ENCODE results near the gene ZNF845. TPM values are rescaled to one million over a fixed set of nuclear protein-coding genes. Genes with fewer than 3 reads are reported as not detected.

ZNF845 gene
- total RNA-seq (ENCODE audit: low replicate concordance), result 6.0 and 7.1 TPM in 2 replicates

DNA sequence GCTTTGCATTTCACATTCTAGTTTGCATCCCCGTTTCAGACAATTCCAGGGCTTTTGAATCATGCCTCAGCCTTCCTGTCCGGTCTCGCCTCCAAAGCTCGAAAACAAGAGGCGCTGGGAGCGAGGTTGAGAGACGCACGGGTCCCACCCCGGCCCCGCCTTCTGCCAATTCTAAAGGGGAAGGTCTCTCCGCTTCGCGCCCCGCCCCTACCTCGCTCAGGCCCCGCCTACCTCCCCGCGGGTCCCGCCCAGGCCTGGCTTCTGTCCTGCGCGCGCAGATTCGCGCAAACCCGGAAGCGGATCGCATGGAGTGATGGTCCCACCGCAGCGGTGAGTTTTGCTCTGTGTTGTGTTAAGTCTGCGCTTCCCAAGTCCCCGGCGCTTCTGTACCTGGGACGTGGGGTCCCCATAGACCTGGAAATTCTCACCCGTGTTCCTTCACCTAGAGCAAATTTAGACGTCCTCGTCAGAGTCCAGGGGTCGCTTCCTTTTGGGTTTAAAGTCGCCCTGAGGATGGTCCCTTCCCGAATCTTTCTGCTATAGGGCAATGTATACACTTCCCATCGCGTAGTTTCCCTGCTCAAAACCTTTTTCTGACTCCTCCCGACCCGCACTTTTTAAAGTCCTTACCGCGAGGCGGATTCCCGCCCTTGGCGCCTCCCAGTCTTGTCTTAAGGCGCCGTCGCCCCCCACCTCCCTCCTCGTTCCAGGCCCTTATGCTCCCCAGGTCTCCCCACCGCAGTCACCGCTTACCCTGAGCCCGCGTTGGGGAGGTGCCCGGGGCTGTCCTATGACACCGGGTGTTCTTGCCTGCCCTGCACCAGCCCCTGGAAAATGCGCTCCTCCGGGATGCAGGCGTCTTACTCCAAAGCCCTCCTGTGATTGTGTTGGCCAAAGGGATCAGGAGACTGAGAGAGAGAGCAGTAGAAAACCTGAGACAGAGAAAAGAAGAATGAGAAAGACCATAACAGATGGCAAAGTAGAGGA is at the start of gene ZNF845:
ZNF845 (plus strand) TSS at position 287 of the 987 bp plus-strand sequence. CDS start 7,559 bp downstream, outside the sequence.

DNA sequence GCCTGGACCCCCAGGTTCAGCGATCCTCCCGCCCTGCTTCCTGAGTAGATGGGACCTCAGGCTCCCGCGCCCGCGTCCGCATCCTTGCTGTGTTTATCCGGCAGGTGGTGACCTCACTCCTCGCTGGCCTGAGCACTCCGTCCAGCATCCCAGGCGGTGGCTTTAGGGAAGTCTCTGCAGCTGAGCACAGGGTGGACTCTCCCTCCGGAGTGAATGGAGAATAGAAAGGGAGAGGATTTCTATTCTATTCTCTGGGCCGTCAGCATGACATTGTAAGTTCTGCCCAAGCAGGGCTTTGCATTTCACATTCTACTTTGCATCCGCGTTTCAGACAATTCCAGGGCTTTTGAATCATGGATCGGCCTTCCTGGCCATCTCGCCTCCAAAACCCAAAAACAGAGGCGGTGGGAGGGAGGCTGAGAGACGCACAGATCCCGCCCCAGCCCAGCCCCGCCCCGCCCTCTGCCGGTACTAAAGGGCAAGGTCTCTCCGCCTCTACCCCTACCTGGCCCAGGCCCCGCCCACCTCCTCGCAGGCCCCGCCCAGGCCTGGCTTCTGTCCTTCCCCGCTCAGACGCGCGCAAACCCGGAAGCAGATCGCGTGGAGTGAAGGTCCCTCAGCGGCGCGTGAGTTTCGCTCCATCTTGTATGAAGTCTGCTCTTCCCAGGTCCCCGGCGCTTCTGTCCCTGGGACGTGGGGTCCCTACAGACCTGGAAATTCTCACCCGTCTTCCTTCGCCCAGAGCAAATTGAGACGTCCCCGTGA is 31.8 kb downstream of the ZNF845 start, which contains the start of gene ZNF525:
ZNF525 (plus strand) TSS at position 572 of the 765 bp plus-strand sequence. CDS start 6,577 bp downstream, outside the sequence.

DNA sequence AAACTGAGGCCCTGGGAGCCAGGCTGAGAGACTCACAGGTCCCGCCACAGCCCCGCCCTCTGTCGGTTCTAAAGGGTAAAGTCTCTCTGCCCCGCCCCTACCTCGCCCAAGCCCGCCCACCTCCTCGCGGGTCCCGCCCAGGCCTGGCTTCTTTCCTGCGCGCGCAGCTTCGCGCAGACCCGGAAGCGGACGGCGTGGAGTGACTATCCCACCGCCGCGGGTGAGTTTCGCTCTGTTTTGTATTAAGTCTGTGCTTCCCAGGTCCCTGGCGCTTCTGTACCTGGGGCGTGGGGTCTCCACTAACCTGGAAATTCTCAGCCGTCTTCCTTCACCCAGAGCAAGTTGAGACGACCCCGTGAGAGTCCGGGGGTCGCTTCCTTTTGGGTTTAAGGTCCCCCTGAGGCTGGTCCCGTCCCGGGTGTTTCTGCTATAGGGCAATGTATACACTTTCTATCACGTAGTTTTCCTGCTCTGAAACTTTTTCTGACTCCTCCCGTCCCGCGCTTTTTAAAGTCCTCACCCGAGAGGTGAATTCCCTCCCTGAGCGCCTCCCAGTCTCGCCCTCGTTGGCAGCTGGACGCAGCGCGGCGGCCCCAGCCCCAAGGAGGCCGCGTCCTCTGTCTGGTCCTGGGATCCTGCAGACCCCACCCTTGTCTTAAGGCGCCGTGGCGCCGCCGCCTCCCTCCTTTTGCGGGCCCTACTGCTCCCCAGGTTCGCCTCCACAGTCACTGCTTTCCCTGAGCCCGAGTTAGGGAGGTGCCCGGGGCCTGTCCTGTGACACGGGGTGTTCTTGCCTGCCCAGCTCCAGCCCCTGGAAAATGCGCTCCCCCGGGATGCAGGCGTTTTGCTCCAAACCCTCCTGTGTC is 61.7 kb downstream of the ZNF845 start, which contains the start of gene ZNF765:
ZNF765 (plus strand) TSS at position 176 of the 866 bp plus-strand sequence. CDS start 2,867 bp downstream, outside the sequence.

Other genes starting within 250 kb of the ZNF845 start
- gene ZNF160, start 230.3 kb upstream of the ZNF845 start, total RNA-seq (ENCODE audit: low replicate concordance), result 19.8 and 22.6 TPM in 2 replicates
- gene ZNF415, start 200.8 kb upstream of the ZNF845 start, total RNA-seq (ENCODE audit: low replicate concordance), result 4.1 and 7.1 TPM in 2 replicates
- 5.4 and 6.1 TPM in 2 replicates for gene ZNF347, start 174.7 kb upstream of the ZNF845 start, total RNA-seq (ENCODE audit: low replicate concordance)
- gene ZNF665, start 140.4 kb upstream of the ZNF845 start, total RNA-seq (ENCODE audit: low replicate concordance), result 2.3 TPM in 2 replicates
- gene ZNF677, start 78.9 kb upstream of the ZNF845 start, total RNA-seq (ENCODE audit: low replicate concordance), result 6.0 and 15.6 TPM in 2 replicates
- 0.08 TPM in 1 of 2 replicates, not detected in the other for gene VN1R2, start 75.5 kb upstream of the ZNF845 start, total RNA-seq (ENCODE audit: low replicate concordance)
- not detected in 2 replicates for gene VN1R4, start 66.0 kb upstream of the ZNF845 start, total RNA-seq (ENCODE audit: low replicate concordance)
- 7.0 TPM in 2 replicates for gene ZNF525, start 32.0 kb downstream of the ZNF845 start, total RNA-seq (ENCODE audit: low replicate concordance)
- gene ZNF765, start 61.4 kb downstream of the ZNF845 start, total RNA-seq (ENCODE audit: low replicate concordance), result 8.9 and 10.2 TPM in 2 replicates
- 9.0 and 9.8 TPM in 2 replicates for gene ZNF761, start 98.2 kb downstream of the ZNF845 start, total RNA-seq (ENCODE audit: low replicate concordance)
- 3.2 and 3.7 TPM in 2 replicates for gene ZNF813, start 134.0 kb downstream of the ZNF845 start, total RNA-seq (ENCODE audit: low replicate concordance)
- 7.8 and 12.1 TPM in 2 replicates for gene ZNF331, start 204.4 kb downstream of the ZNF845 start, total RNA-seq (ENCODE audit: low replicate concordance)

All from smooth muscle cell of the coronary artery (primary cell).